ENCODE results near the gene YWHAE. TPM values are rescaled to one million over a fixed set of nuclear protein-coding genes. Genes with fewer than 3 reads are reported as not detected.

The YWHAE gene
- total RNA-seq, 1 experiment from 2014 or later: 1,033 TPM

DNA sequence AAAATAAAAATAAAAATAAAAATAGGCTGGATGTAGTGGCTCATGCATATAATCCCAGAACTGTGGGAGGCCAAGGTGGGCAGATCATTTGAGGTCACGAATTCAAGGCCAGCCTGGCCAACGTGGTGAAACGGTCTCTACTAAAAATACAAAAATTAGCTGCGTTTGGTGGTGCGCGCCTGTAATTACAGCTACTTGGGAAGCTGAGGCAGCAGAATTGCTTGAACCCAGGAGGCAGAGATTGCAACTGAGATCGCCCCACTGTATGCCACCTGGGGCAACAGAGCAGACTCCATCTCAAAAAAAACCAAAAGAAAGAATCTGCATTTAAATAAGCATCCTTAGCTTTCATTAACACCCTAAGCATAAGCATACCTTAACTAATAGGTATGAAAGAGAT lies 33.8 kb downstream of the YWHAE start (continued):
- TF ChIP-seq, protein P1, sequence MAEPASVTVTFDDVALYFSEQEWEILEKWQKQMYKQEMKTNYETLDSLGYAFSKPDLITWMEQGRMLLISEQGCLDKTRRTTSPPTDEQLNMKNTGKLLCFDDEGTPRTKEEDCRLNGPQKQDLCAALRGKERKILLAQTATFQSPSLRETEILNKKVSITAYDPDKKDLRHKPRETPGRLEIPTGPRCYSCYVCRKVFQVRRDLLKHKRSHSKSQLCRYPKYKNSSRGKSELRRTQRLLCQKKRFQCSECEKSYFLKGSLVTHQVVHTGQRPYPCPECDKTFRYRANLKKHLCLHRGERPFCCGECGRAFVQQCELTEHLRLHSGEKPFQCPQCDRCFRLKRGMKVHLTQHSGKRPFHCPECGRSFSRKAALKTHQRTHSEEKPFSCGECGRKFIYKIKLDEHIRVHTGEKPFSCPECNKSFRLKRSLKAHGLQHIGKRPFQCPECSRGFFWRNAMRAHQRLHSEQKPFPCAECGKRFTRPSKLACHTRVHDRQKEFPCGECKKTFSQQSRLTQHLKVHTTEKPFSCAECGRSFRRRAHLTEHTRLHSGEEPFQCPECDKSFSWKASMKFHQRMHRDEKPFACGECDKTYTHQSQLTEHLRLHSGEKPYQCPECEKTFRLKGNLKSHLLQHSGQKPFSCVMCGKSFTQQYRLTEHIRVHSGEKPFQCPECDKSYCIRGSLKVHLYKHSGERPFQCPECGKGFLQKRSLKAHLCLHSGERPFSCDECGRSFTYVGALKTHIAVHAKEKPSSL (CRISPR knock-in tag; conservative IDR thresholded peaks at IDR 0.05): no peak
- TF ChIP-seq CBFB (CRISPR knock-in tag; IDR thresholded peaks at IDR 0.05; ENCODE audit: low read depth) (no peak), KAT7 (CRISPR knock-in tag; IDR thresholded peaks at IDR 0.05; ENCODE audit: borderline replicate concordance) (no peak), NR2C2 (CRISPR knock-in tag; IDR thresholded peaks at IDR 0.05) (no peak), ZNF416 (CRISPR knock-in tag; IDR thresholded peaks at IDR 0.05) (no peak), TP53 (CRISPR knock-in tag; IDR thresholded peaks at IDR 0.05) (no peak), ATF1 (CRISPR knock-in tag; IDR thresholded peaks at IDR 0.05) (no peak)
- TF ChIP-seq, protein P2, sequence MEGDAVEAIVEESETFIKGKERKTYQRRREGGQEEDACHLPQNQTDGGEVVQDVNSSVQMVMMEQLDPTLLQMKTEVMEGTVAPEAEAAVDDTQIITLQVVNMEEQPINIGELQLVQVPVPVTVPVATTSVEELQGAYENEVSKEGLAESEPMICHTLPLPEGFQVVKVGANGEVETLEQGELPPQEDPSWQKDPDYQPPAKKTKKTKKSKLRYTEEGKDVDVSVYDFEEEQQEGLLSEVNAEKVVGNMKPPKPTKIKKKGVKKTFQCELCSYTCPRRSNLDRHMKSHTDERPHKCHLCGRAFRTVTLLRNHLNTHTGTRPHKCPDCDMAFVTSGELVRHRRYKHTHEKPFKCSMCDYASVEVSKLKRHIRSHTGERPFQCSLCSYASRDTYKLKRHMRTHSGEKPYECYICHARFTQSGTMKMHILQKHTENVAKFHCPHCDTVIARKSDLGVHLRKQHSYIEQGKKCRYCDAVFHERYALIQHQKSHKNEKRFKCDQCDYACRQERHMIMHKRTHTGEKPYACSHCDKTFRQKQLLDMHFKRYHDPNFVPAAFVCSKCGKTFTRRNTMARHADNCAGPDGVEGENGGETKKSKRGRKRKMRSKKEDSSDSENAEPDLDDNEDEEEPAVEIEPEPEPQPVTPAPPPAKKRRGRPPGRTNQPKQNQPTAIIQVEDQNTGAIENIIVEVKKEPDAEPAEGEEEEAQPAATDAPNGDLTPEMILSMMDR (IDR thresholded peaks at IDR 0.05): no peak
- TF ChIP-seq, protein P3, sequence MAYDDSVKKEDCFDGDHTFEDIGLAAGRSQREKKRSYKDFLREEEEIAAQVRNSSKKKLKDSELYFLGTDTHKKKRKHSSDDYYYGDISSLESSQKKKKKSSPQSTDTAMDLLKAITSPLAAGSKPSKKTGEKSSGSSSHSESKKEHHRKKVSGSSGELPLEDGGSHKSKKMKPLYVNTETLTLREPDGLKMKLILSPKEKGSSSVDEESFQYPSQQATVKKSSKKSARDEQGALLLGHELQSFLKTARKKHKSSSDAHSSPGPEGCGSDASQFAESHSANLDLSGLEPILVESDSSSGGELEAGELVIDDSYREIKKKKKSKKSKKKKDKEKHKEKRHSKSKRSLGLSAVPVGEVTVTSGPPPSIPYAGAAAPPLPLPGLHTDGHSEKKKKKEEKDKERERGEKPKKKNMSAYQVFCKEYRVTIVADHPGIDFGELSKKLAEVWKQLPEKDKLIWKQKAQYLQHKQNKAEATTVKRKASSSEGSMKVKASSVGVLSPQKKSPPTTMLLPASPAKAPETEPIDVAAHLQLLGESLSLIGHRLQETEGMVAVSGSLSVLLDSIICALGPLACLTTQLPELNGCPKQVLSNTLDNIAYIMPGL (CRISPR knock-in tag; IDR thresholded peaks at IDR 0.05): no peak

DNA sequence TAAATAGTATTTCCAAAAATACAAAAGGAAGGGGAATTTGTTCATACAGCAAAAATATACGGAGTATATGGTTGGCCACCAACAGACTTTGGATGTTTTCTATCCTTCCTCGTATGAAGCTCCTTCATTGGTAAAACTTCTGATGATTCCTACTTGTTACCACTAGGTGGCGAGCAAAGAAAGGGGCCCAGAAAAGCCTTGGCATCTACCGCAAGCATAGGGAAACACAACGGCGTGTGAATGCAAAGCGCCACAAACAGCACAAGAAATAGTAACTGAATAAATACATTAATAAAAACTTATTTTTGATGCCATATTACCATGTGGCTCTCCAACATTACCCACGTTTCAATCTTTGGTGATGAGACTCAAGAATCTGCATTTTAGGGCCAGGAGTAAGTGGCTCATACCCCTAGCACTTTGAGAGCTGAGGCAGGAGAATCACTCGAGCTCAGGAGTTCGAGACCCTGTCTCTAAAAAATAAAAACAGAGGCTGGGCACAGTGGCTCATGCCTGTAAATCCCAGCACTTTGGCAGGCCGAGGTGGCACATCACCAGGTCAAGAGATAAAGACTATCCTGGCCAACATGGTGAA lies 34.5 kb downstream of the YWHAE start:
- no peak overlapping the region for H3K4me3 Mint-ChIP-seq
- POLR2A ChIA-PET: interaction anchor here (0.6 to 1.6 kb wide), 3 partner anchors 24 to 61 kb away, joined by 4 to 9 read pairs (median 5); partner anchors contain the start of gene YWHAE
- ATAC-seq: peak; percentile 74

DNA sequence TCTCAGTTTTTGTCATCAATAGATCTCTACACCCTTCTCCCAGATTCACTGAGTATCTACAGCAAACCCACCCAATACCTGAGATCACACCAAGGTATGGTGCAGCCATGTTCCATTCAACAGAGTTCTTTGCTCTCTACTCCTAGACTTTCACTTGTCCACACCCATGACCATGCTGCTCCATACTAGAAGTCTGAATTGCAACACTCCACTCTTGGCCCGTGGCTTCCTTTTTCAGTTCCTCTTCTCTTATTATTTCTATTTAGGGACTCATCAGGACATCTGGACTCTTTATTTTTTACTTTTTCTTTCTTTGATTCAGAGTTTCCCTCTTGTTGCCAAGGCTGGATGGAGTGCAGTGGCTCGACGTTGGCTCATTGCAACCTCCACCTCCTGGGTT lies 37.1 kb downstream of the YWHAE start:
- ATAC-seq: no peak
- POLR2A ChIA-PET: no interaction called here
- CTCF ChIA-PET: no interaction called here
- TF ChIP-seq, protein P4, sequence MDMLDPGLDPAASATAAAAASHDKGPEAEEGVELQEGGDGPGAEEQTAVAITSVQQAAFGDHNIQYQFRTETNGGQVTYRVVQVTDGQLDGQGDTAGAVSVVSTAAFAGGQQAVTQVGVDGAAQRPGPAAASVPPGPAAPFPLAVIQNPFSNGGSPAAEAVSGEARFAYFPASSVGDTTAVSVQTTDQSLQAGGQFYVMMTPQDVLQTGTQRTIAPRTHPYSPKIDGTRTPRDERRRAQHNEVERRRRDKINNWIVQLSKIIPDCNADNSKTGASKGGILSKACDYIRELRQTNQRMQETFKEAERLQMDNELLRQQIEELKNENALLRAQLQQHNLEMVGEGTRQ (CRISPR knock-in tag; IDR thresholded peaks at IDR 0.05): no peak
- TF ChIP-seq FOXJ3 (CRISPR knock-in tag; IDR thresholded peaks at IDR 0.05; ENCODE audit: borderline replicate concordance) (no peak), ZNF219 (CRISPR knock-in tag; IDR thresholded peaks at IDR 0.05; ENCODE audit: borderline replicate concordance) (no peak), ELF4 (CRISPR knock-in tag; IDR thresholded peaks at IDR 0.05; ENCODE audit: low read depth) (no peak), PRRX2 (CRISPR knock-in tag; IDR thresholded peaks at IDR 0.05) (no peak), ZNF416 (CRISPR knock-in tag; IDR thresholded peaks at IDR 0.05) (no peak), FOXK1 (CRISPR knock-in tag; IDR thresholded peaks at IDR 0.05) (no peak), SOX15 (CRISPR knock-in tag; IDR thresholded peaks at IDR 0.05) (no peak), TEAD1 (CRISPR knock-in tag; IDR thresholded peaks at IDR 0.05) (no peak), NR1H2 (CRISPR knock-in tag; IDR thresholded peaks at IDR 0.05) (no peak), HMGA2 (CRISPR knock-in tag; IDR thresholded peaks at IDR 0.05) (no peak), JAZF1 (CRISPR knock-in tag; IDR thresholded peaks at IDR 0.05) (no peak), FOXP1 (CRISPR knock-in tag; IDR thresholded peaks at IDR 0.05; ENCODE audit: borderline replicate concordance) (no peak), ATF1 (CRISPR knock-in tag; IDR thresholded peaks at IDR 0.05) (no peak)
- TF ChIP-seq, protein P5, sequence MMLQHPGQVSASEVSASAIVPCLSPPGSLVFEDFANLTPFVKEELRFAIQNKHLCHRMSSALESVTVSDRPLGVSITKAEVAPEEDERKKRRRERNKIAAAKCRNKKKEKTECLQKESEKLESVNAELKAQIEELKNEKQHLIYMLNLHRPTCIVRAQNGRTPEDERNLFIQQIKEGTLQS (CRISPR knock-in tag; conservative IDR thresholded peaks at IDR 0.05): no peak

More for the DNA sequence above, 34.5 kb downstream of the YWHAE start:
- H3K9me3 Mint-ChIP-seq: no peaks in the 10 kb centered on the region
- peak overlapping the region; percentile 77 for H3K27ac Mint-ChIP-seq
- peaks cover 31% of the 10 kb centered on the region for H3K36me3 Mint-ChIP-seq
- H3K4me1 Mint-ChIP-seq: peaks cover 62% of the 10 kb centered on the region
- DNase-seq (ENCODE audit: low spot score): peak; percentile 53
- TF ChIP-seq, protein P2 (IDR thresholded peaks at IDR 0.05): peak; percentile 68
- TF ChIP-seq FOXJ3 (CRISPR knock-in tag; IDR thresholded peaks at IDR 0.05; ENCODE audit: borderline replicate concordance) (no peak), NFATC4 (CRISPR knock-in tag; IDR thresholded peaks at IDR 0.05) (no peak), ZNF138 (CRISPR knock-in tag; conservative IDR thresholded peaks at IDR 0.05) (no peak), JAZF1 (CRISPR knock-in tag; IDR thresholded peaks at IDR 0.05) (no peak), RELA (CRISPR knock-in tag; IDR thresholded peaks at IDR 0.05; ENCODE audit: borderline replicate concordance) (no peak)
- H3K27me3 Mint-ChIP-seq (ENCODE audit: low read depth): no peaks in the 10 kb centered on the region
- CTCF ChIA-PET: interaction anchor here (0.6 to 3.7 kb wide), 70 partner anchors 9 to 351 kb away, joined by 3 to 102 read pairs (median 6); partner anchors contain the start of genes CRK, INPP5K, MYO1C and TRARG1

More for the DNA sequence above, 37.1 kb downstream of the YWHAE start:
- no peaks in the 10 kb centered on the region for H3K9me3 Mint-ChIP-seq
- peak overlapping the region; percentile 42 for H3K27ac Mint-ChIP-seq
- peaks cover 45% of the 10 kb centered on the region for H3K36me3 Mint-ChIP-seq
- H3K27me3 Mint-ChIP-seq (ENCODE audit: low read depth): no peaks in the 10 kb centered on the region
- DNase-seq (ENCODE audit: low spot score): no peak
- H3K4me3 Mint-ChIP-seq: no peak overlapping the region
- peaks cover 45% of the 10 kb centered on the region for H3K4me1 Mint-ChIP-seq

Data from WTC11 (cell line).